Measurements from ENCODE around the gene CDON. TPM values are rescaled to one million over a fixed set of nuclear protein-coding genes. Genes with fewer than 3 reads are reported as not detected.

The CDON gene
- total and polyA plus RNA-seq, 2 donors (not counting 3 experiments of a cell fraction or from before 2014, with no cell fraction given) = 1.6 to 3.8 TPM

DNA sequence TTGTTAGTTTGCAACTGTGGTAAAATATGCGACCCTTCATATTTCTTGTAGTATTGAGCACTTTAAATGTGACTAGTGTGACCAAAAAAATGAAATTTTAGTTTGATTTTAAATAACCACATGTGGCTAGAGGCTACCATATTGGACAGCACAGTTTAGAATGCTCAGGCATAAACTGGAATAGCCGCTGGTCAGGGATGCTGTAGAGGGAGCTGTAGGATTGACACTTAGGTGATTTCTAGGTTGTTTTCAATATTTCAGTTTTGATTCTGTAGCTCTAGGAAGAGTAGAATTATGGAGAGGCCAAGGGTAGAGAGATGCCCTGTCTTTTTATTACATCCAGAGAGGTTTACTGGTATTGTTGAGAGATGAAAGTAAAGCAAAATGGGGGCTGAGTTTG is 127.6 kb downstream of the CDON start:
- no peak overlapping the region for H2AFZ ChIP-seq (ENCODE audit: low read depth, low read length)
- no peak for FAIRE-seq
- H3K27ac ChIP-seq (ENCODE audit: insufficient read depth, low read depth, low read length) = no peak overlapping the region
- no peak for DNase-seq (ENCODE audit: low read depth, low spot score)
- CTCF ChIA-PET = no interaction called here
- intact Hi-C loops (cut with micrococcal nuclease) (no loop called here), dilution Hi-C loops (cut with MboI; ENCODE audit: extremely low pct_ligation_motif_present, low sequenced_read_pairs) (no loop called here)
- H3K36me3 ChIP-seq (ENCODE audit: control insufficient read depth in 2 of 2, extremely low read depth in 1 of 2, insufficient read depth in 2 of 2, low read length in 2 of 2) = no peaks in the 10 kb centered on the region
- no peak overlapping the region for H3K9ac ChIP-seq (replicated peaks; ENCODE audit: extremely low read depth, insufficient read depth, low read length)
- no peaks in the 10 kb centered on the region for H3K79me2 ChIP-seq (ENCODE audit: control insufficient read depth, insufficient read depth, low read length)
- no peaks in the 10 kb centered on the region for H4K20me1 ChIP-seq (replicated peaks; ENCODE audit: control insufficient read depth, extremely low read depth, insufficient read depth, low read length)
- no peaks in the 10 kb centered on the region for H3K4me1 ChIP-seq (ENCODE audit: control insufficient read depth, extremely low read depth, insufficient read depth, low read length)
- no TSS peak for BruUV-seq (replicated peaks)
- no peak for TF ChIP-seq MYC (IDR thresholded peaks at IDR 0.05; ENCODE audit: low read depth, low read length)
- peaks cover 0 to 2% of the 10 kb centered on the region in 2 experiments for H3K27me3 ChIP-seq (ENCODE audit: control insufficient read depth in 2 of 2, insufficient read depth in 2 of 2, low read length in 2 of 2)
- no peaks in the 10 kb centered on the region for H3K9me3 ChIP-seq (replicated peaks; ENCODE audit: control insufficient read depth, insufficient read depth, low read length)
- H3K4me3 ChIP-seq (replicated peaks in 1 of 3; ENCODE audit: insufficient read depth in 1 of 3, low read depth in 1 of 3, low read length in 3 of 3) = no peak overlapping the region
- H3K9me1 ChIP-seq (replicated peaks; ENCODE audit: control insufficient read depth, extremely low read depth, insufficient read depth, low read length) = no peaks in the 10 kb centered on the region
- no peak overlapping the region for H3K4me2 ChIP-seq (ENCODE audit: insufficient read depth, low read length)
- POLR2A ChIA-PET = no interaction called here

DNA sequence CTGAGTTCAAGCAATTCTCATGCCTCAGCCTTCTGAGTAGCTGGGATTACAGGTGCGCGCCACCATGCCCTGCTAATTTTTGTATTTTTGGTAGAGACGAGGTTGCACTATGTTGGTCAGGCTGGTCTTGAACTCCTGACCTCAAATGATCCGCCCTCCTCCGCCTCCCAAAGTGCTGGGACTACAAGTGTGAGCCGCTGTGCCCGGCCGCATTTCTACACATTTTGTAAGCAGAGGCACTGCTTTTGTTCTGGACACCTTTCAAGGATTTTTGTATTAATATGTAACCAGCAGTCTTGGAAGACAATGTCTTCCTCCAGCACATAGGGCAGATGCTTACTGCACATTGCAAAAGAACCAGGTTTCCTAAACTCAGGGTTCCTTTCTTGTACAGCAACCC is 128.2 kb downstream of the CDON start:
- H3K9me1 ChIP-seq (replicated peaks; ENCODE audit: control insufficient read depth, extremely low read depth, insufficient read depth, low read length) = no peaks in the 10 kb centered on the region
- H3K36me3 ChIP-seq (ENCODE audit: control insufficient read depth in 2 of 2, extremely low read depth in 1 of 2, insufficient read depth in 2 of 2, low read length in 2 of 2) = no peaks in the 10 kb centered on the region
- no peaks in the 10 kb centered on the region for H4K20me1 ChIP-seq (replicated peaks; ENCODE audit: control insufficient read depth, extremely low read depth, insufficient read depth, low read length)
- intact Hi-C loops (cut with micrococcal nuclease) = no loop called here
- POLR2A ChIA-PET = no interaction called here
- no peaks in the 10 kb centered on the region for H3K79me2 ChIP-seq (ENCODE audit: control insufficient read depth, insufficient read depth, low read length)
- no peak overlapping the region for H2AFZ ChIP-seq (ENCODE audit: low read depth, low read length)
- peaks cover 0 to 2% of the 10 kb centered on the region in 2 experiments for H3K27me3 ChIP-seq (ENCODE audit: control insufficient read depth in 2 of 2, insufficient read depth in 2 of 2, low read length in 2 of 2)
- H3K27ac ChIP-seq (ENCODE audit: insufficient read depth, low read depth, low read length) = no peak overlapping the region
- no peak for TF ChIP-seq JUN (IDR thresholded peaks at IDR 0.05; ENCODE audit: borderline replicate concordance, insufficient read depth, insufficient read length, low read depth)
- H3K4me3 ChIP-seq (replicated peaks in 1 of 3; ENCODE audit: insufficient read depth in 1 of 3, low read depth in 1 of 3, low read length in 3 of 3) = no peak overlapping the region
- H3K9ac ChIP-seq (replicated peaks; ENCODE audit: extremely low read depth, insufficient read depth, low read length) = no peak overlapping the region
- no peaks in the 10 kb centered on the region for H3K9me3 ChIP-seq (replicated peaks; ENCODE audit: control insufficient read depth, insufficient read depth, low read length)
- FAIRE-seq (no peak), DNase-seq (ENCODE audit: low read depth, low spot score) (no peak)
- no peak overlapping the region for H3K4me2 ChIP-seq (ENCODE audit: insufficient read depth, low read length)
- no peaks in the 10 kb centered on the region for H3K4me1 ChIP-seq (ENCODE audit: control insufficient read depth, extremely low read depth, insufficient read depth, low read length)
- BruUV-seq (replicated peaks) = no TSS peak
- dilution Hi-C loops (cut with MboI; ENCODE audit: extremely low pct_ligation_motif_present, low sequenced_read_pairs) = no loop called here
- CTCF ChIA-PET = interaction anchor here (0.9 kb wide), 1 partner anchor 259 kb away, joined by 3 read pairs; no protein-coding TSS in a partner anchor
